Measurements from ENCODE around the gene MYO16. TPM values are rescaled to one million over a fixed set of nuclear protein-coding genes. Genes with fewer than 3 reads are reported as not detected.
A peak's percentile ranks its signal among the peaks of the same experiment; 100 is the strongest.

MYO16 gene
- 0.36 TPM in 1 of 2 replicates, not detected in the other for total RNA-seq (2014; rRNA removed; shearing (Covaris generic); ENCODE audit: low replicate concordance)

DNA sequence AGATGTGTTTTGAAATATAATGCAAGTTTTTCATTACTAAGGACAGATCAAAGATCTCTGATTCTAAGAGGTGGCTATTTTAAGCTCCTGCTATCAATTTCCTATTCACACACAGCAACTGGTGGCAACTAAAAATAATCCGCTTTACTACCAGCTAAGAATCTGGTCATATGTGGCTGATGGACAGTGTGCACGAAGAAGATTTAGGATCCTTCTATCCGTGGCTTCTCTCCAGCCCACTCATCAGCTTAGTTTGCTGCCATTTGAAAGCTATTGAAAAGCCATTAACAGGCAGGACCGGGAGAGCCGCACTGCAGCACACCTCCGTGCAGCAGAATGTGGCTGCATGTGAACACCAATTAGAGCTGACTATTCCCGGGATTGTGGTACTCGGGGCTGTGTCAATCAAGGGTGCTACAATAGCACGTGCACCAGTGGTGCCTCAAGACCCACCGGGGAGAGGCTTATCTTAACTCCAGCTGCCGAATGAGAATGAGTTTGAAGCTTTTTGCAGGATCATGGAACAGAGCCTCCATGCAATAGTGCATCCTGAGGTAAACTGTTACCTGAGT lies at the start of gene MYO16:
Gene MYO16, plus strand, starts transcription at position 431 of the 572 bp plus-strand sequence. CDS start 234 bp downstream, outside the sequence.
- Histone ChIP-seq H3K27me3 (no peaks in the 10 kb centered on the region), H3K36me3 (no peaks in the 10 kb centered on the region), H3K9me3 (peaks cover 3% of the 10 kb centered on the region; the same call in 1 of the 2 replicates), H3K4me3 (no peak within 1 kb of the TSS)
- no peak for DNase-seq

DNA sequence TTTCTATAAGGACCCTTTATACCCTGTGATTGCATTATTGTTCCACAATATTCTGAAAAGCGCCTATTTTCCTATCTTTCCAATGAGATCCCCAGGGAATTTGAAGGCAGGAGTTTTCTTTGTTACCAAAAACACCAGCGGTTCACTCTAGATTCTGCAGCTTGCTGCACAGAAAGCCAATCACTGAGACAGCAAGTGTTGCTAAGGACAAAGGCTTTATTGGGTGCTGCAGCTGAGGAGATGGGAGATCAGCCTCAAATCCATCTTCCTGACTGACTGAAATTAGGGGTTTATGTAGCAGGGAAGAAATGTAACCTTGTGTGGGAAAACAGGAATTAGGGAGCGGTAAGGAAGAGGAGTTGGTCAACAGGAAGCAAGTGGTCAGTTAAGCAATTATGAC lies 42.6 kb upstream of the MYO16 start:
- H3K27me3 ChIP-seq = no peaks in the 10 kb centered on the region
- peaks cover 7% of the 10 kb centered on the region for H3K9me3 ChIP-seq
- H3K4me3 ChIP-seq = no peak overlapping the region
- DNase-seq = no peak
- H3K36me3 ChIP-seq = no peaks in the 10 kb centered on the region

DNA sequence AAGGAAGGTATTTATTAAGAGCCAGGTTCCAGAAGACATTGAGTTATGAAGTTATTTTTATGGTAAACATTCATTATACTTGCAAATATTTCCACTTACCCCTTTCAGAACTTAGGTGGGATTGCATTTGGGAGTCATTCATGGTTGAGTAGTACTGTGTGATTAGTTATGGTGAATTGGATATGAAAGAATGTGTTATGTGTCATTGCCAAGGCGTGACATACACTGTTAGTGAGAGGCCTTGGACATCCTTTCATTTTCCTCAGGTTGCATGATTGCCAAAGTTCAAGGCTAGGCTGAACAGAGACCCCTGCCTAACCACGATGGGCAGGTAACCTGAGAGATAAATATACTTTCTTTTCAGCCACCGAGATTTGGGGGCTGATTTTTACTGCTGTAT lies 40.9 kb upstream of the MYO16 start:
- no peak overlapping the region for H3K4me3 ChIP-seq
- peaks cover 7% of the 10 kb centered on the region for H3K9me3 ChIP-seq
- no peak for DNase-seq
- no peaks in the 10 kb centered on the region for H3K27me3 ChIP-seq
- H3K36me3 ChIP-seq = no peaks in the 10 kb centered on the region

DNA sequence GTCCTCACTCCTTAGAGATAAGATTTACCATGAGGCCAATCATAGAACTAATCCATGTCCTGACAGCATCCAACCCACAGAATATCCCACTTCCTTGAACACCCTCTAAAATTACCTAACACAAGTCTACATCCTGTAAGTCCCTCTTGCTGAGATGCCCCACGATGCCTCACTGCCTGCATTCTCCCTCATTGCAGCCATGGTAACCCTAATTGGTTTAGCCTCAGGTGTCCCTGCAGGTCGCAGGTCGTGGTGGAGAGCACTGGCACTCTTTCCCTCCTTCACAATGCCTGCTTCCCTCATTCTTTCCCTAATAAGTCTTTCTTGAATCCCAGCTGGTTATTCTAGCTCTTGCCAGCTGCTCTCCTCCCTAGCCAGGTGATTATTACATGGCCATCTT lies 35.3 kb upstream of the MYO16 start:
- no peaks in the 10 kb centered on the region for H3K9me3 ChIP-seq
- H3K4me3 ChIP-seq = no peak overlapping the region
- H3K27me3 ChIP-seq = no peaks in the 10 kb centered on the region
- DNase-seq = no peak
- no peaks in the 10 kb centered on the region for H3K36me3 ChIP-seq

DNA sequence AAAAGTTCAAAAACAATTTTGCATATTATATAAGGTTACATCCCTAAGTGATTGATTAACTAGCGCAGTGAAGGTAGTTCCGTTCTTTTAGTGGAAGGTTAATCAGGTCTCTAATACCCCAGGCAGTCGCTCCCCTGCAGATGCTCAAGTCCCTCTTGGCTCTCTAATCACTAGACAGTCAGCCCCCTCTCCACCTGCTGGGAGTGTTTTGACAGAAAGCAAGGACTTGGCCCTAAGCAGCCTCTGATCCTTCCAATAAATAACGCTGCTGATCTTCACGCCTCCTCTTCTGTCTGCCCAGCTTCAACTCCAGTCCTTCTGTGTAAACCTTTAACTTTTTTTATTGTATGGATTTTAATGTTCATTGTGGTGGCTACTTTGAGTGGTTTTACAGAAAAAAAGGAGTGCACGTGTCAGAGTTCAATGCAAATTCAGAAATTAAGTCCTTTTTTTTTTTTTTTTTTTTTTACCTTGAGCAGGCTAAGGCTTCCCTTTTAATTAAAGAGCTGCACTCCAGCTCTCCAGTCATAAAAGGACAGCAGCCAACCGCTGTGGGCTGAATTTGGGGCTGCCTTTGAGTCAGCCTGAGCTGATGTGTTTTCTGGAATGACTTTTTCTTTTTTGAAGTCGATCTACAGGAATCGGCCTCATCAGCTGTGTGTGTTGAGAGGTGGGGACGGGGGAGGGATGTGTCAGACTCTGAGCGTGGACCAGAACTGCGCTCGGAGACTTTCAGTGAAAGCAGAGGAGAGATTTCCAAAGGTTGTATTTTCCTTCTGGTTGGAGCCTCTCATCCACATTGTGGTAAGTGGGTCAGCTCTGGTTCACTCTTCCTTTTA lies 33.8 kb upstream of the MYO16 start:
- Histone ChIP-seq H3K9me3 (no peaks in the 10 kb centered on the region), H3K27me3 (no peaks in the 10 kb centered on the region), H3K36me3 (no peaks in the 10 kb centered on the region), H3K4me3 (peak overlapping the region; percentile 5)
- peak; percentile 53 for DNase-seq

DNA sequence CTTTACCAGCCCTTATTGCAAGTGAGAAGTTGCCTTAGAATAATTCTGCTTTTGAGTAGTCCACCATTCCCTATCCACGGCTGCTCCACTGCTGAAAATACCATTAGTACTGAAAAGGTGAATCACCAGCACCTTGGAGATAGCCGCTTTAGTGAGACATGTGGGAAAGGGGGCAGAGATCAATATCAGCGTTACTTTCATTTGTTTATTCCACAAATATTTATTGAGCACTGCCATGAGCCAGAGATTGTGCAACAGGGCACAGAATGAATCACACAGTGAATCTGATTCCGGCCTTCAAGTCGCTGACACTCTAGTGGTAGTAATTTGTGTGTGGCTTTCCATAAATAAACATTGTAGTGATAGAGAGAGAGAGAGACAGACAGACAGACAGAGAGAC lies 31.5 kb upstream of the MYO16 start:
- no peak overlapping the region for H3K4me3 ChIP-seq
- DNase-seq = peak; percentile 19
- no peaks in the 10 kb centered on the region for H3K36me3 ChIP-seq
- H3K9me3 ChIP-seq = no peaks in the 10 kb centered on the region
- no peaks in the 10 kb centered on the region for H3K27me3 ChIP-seq

DNA sequence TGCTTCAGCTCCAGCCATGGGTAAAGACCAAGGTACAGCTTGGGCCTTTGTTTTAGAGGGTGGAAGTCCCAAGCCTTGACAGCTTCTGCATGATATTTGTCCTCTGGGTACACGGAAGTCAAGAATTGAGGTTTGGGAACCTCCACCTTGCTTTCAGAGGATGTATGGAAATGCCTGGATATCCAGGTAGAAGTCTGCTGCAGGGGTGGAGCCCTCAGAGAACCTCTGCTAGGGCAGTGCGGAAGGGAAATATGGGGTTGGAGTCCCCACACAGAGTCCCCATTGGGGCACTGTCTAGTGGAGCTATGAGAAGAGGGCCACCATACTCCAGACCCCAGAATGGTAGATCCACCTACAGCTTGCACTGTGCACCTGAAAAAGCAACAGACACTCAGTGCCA lies 23.0 kb upstream of the MYO16 start:
- Histone ChIP-seq H3K36me3 (no peaks in the 10 kb centered on the region), H3K27me3 (no peaks in the 10 kb centered on the region), H3K4me3 (no peak overlapping the region), H3K9me3 (peaks cover 6% of the 10 kb centered on the region)
- DNase-seq = no peak

DNA sequence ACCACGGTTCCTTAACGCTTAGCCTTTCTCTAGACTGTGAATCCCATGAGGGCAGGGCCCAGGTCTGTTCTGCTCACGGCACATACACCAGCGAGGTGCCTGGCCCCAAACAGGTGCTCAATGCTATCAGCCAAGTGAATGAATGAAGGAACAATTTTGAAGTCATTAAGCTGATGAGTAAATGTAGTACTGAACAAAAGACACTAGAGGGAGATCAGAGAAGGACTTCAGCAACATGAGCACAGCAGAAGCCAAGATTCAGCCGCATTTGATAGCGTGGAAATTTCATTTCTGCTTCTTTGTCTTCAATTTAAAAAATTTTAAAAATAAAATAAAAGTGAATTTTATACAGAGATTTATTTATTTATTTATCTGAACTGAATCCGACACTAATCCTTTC lies 20.1 kb upstream of the MYO16 start:
- Histone ChIP-seq H3K36me3 (no peaks in the 10 kb centered on the region), H3K9me3 (peaks cover 6% of the 10 kb centered on the region), H3K4me3 (no peak overlapping the region), H3K27me3 (no peaks in the 10 kb centered on the region)
- no peak for DNase-seq

DNA sequence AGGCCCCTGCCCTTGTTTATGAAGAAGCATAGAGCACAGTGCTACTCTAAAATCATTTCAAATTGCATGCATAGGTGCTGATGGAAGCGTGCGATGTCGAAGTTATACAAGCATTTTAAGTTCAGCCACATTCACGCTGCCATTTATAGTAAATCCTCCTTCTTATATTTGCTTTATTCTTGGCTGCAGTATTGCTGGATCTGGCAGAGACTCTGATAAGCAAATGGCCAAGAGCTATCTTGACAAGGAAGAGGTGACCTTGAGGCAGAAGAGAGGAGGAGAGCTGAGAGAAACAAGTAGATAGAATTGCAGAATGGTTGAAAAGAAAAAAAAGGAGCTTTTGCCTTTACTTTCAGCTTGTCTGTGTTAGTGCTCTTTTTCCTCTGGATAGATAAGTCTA lies 18.9 kb upstream of the MYO16 start:
- no peaks in the 10 kb centered on the region for H3K27me3 ChIP-seq
- no peaks in the 10 kb centered on the region for H3K36me3 ChIP-seq
- peaks cover 6% of the 10 kb centered on the region for H3K9me3 ChIP-seq
- no peak overlapping the region for H3K4me3 ChIP-seq
- DNase-seq = no peak

DNA sequence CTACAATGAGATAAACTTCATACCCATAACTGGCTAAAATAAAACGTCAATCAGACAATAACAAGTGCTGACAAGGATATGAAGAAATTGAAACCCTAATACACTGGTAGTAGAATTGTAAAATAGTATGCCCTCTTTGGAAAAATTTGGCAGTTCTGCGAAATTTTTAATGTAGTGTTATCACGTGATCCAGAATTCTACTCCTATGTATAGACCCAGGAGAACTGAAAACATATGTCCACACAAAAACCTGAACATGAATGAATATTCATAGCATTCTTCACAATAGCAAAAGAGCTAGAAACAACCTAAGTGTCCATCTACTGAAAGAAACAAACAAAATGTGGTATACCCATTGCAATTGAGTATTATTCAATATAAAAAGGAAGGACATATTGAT lies 14.2 kb upstream of the MYO16 start:
- H3K27me3 ChIP-seq = no peaks in the 10 kb centered on the region; the same call in 1 of the 2 replicates
- DNase-seq = no peak
- no peak overlapping the region for H3K4me3 ChIP-seq
- no peaks in the 10 kb centered on the region for H3K9me3 ChIP-seq
- no peaks in the 10 kb centered on the region for H3K36me3 ChIP-seq

DNA sequence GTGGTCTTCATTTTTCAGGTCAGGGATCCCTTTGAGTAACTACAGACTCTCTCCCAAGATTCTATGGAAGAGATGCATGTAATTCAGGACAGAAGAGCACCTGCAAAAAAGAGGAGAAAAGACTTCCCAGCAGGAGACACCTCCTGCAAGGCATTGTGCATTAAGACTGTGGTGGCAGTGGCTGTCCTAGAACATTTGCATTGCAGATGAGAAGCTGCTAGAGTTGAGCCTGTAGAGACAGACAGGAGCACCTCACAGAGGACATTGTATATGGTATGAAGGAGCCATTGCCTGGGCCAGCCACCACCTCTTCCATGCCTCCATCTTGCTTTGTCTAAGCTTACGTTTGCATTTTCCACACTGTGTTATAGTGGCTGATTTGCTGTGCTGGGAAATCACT lies 11.2 kb upstream of the MYO16 start:
- Histone ChIP-seq H3K4me3 (no peak overlapping the region), H3K27me3 (no peaks in the 10 kb centered on the region; the same call in 1 of the 2 replicates), H3K36me3 (no peaks in the 10 kb centered on the region), H3K9me3 (no peaks in the 10 kb centered on the region)
- DNase-seq = no peak

DNA sequence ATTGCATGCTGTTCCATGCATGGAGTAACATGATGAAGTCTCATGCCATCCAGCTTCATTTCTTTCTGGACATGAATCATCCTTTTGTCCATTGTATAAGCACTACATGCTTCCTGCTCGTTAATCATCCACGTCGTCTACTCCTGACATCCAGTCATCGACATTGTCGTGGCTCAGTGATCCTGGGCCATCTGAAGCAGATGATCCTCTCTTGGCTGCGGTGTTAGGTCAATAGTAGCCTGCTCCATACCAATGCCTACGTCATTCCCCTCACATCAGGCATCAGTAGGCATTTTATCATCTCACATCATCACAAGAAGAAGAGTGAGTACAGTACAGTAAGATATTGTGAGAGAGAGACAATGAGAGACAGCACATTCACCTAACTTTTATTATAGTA lies 7.9 kb upstream of the MYO16 start:
- no peaks in the 10 kb centered on the region for H3K36me3 ChIP-seq
- H3K27me3 ChIP-seq = no peaks in the 10 kb centered on the region; the same call in 1 of the 2 replicates
- no peak for DNase-seq
- H3K9me3 ChIP-seq = no peaks in the 10 kb centered on the region
- no peak overlapping the region for H3K4me3 ChIP-seq

DNA sequence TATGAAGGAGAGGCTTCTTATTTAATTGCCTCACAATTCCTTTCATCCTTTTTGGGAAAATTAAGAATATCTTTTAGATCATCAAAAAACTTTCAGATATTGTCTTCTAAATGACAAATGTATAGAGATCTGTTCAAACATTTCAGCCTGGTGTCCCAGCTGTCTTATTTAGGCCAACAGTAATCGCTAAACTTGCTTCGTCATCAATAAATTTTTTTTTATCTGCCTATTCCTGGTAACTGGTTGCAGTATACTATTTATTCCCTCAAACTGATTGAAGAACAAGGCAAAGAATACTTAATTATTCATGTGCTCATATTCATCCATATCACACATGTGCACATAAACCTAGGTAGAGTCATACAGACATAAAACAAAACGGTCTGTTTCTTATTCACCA lies 5.3 kb upstream of the MYO16 start:
- DNase-seq = no peak
- Histone ChIP-seq H3K4me3 (no peak overlapping the region), H3K27me3 (no peaks in the 10 kb centered on the region; the same call in 1 of the 2 replicates)

DNA sequence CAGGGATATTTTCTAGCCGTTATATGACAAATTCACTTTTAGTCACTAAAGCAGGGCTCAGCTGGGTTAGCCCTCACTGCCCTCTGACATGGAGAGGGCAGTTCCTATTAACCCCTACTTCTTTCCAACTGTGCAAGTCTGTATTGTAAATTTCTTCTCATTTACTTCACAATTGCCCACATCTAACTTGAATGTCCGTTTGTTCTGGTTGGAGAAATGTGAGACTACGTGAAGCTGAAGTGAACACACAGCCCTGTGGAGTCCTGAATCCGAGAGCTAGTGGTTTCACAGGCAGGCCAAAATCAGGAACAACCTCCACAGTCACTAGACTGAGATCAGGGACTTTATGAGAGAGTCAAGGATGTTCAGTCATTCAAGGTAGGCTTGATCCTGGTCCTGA lies 4.4 kb upstream of the MYO16 start:
- Histone ChIP-seq H3K27me3 (no peaks in the 10 kb centered on the region), H3K9me3 (peaks cover 3% of the 10 kb centered on the region; the same call in 1 of the 2 replicates), H3K4me3 (no peak overlapping the region), H3K36me3 (no peaks in the 10 kb centered on the region)
- no peak for DNase-seq

More for the DNA sequence above, 5.3 kb upstream of the MYO16 start:
- Histone ChIP-seq H3K36me3 (no peaks in the 10 kb centered on the region), H3K9me3 (peaks cover 3% of the 10 kb centered on the region; the same call in 1 of the 2 replicates)

DNA sequence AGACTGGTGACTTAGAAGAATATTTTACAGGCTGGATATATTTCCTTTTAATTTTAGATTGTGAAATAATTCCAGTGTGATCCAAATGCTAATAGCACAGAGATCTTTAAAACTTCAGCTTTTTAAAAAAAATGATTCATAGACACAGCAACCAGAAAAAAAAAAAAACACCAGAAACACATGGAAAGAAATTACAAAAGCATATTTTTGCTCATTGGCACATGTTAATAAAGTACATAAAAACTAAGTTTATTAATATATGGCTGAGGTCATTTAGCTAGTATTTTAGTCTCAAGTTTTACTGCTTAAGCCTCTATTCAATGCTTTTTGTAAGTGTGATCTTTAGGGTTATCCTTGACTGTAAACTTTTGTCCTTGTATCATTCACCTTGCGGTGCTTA lies 577 bp downstream of the MYO16 start:
- peaks cover 3% of the 10 kb centered on the region; the same call in 1 of the 2 replicates for H3K9me3 ChIP-seq
- no peaks in the 10 kb centered on the region for H3K36me3 ChIP-seq
- H3K4me3 ChIP-seq = no peak overlapping the region
- H3K27me3 ChIP-seq = no peaks in the 10 kb centered on the region
- DNase-seq = no peak

DNA sequence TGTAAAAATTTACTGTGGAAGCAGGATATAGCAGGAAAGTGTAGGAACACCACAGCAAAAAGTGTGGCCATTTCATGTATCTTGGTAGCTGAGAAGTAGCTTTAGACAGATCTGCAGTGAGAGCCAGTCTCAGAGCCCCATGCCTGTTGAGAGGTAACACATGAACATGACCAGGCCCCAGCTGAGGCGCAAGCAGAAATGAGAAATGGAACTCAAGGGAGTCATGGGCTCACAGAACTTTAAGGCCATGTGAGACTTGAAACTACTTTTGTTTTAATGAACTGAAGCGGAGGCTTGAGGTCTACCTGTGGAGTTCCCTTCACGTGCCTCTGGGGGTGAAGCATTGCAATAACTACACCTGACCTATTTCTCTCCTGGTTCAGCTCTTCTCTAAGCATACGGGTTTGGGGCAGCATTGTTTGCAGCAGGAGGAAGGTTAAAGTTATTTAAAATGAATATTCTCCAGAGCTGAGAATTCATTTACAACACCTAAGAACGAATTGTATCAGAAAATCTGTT lies 3.3 kb downstream of the MYO16 start:
- no peak for DNase-seq
- no peaks in the 10 kb centered on the region for H3K36me3 ChIP-seq
- H3K27me3 ChIP-seq = no peaks in the 10 kb centered on the region

DNA sequence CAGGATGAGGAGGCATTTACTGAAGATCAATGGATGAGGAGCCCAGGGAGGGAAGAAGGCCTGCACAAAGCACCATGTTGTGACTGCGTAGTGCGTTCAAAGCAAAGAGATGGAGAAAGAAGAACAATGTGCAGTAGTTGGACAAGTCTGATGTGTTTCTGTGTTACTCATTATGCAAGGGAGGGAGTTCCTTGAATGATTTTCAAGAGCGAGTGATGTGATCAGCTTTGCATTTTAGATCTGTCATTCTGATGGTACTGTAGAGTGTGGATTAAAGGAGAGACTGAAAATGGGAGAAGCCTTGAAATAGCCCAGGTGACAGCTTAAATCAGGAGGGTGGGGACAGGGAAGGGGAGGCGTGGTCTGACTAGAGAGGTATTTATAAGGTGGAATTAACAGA lies 9.5 kb downstream of the MYO16 start:
- Histone ChIP-seq H3K27me3 (no peaks in the 10 kb centered on the region), H3K4me3 (no peak overlapping the region), H3K9me3 (no peaks in the 10 kb centered on the region), H3K36me3 (no peaks in the 10 kb centered on the region)
- no peak for DNase-seq

More for the DNA sequence above, 3.3 kb downstream of the MYO16 start:
- peaks cover 2% of the 10 kb centered on the region; the same call in 1 of the 2 replicates for H3K9me3 ChIP-seq
- H3K4me3 ChIP-seq = no peak overlapping the region
